Measurements from ENCODE around the gene FHIT.

The FHIT gene

GRCh38 chr3:60980342-60980692 lies 270.9 kb downstream of the FHIT start:
- H3K9ac ChIP-seq (ENCODE audit: insufficient read length, low read depth): no peak overlapping the region
- H3K4me3 ChIP-seq (ENCODE audit: insufficient read length, low read depth): no peak overlapping the region
- no peak for DNase-seq (ENCODE audit: low read depth, low spot score)
- no peaks in the 10 kb centered on the region for H3K9me3 ChIP-seq (ENCODE audit: insufficient read depth, low read length)
- H3K4me1 ChIP-seq (ENCODE audit: insufficient read depth, insufficient read length): no peaks in the 10 kb centered on the region
- no peaks in the 10 kb centered on the region for H3K27me3 ChIP-seq (ENCODE audit: insufficient read depth, insufficient read length)
- H3K36me3 ChIP-seq (ENCODE audit: insufficient read depth, insufficient read length, low read length): no peaks in the 10 kb centered on the region
- TF ChIP-seq SUZ12 (IDR thresholded peaks at IDR 0.05; ENCODE audit: extremely low read depth, insufficient read depth, insufficient read length) (no peak), YY1 (IDR thresholded peaks at IDR 0.05; ENCODE audit: insufficient read depth, insufficient read length) (no peak), ZNF274 (IDR thresholded peaks at IDR 0.05; ENCODE audit: low read depth, low read length) (no peak)

- Histone ChIP-seq H3K9me3 (ENCODE audit: insufficient read depth, low read length) (no peaks in the 10 kb centered on the region), H3K27me3 (ENCODE audit: insufficient read depth, insufficient read length) (no peaks in the 10 kb centered on the region), H3K4me3 (ENCODE audit: insufficient read length, low read depth) (no peak overlapping the region), H3K36me3 (ENCODE audit: insufficient read depth, insufficient read length, low read length) (no peaks in the 10 kb centered on the region), H3K4me1 (ENCODE audit: insufficient read depth, insufficient read length) (no peaks in the 10 kb centered on the region), H3K9ac (ENCODE audit: insufficient read length, low read depth) (no peak overlapping the region)
- TF ChIP-seq SUZ12 (IDR thresholded peaks at IDR 0.05; ENCODE audit: extremely low read depth, insufficient read depth, insufficient read length): no peak
- DNase-seq (ENCODE audit: low read depth, low spot score): no peak
Measured at GRCh38 chr3:60979461-60980341, 271.6 kb downstream of the FHIT start.

GRCh38 chr3:60973321-60973720 lies 277.9 kb downstream of the FHIT start:
- Histone ChIP-seq H3K9me3 (ENCODE audit: insufficient read depth, low read length) (no peaks in the 10 kb centered on the region; the same call in 1 of the 2 replicates), H3K9ac (ENCODE audit: insufficient read length, low read depth) (no peak overlapping the region), H3K36me3 (ENCODE audit: insufficient read depth, insufficient read length, low read length) (no peaks in the 10 kb centered on the region), H3K4me1 (ENCODE audit: insufficient read depth, insufficient read length) (no peaks in the 10 kb centered on the region), H3K27me3 (ENCODE audit: insufficient read depth, insufficient read length) (no peaks in the 10 kb centered on the region), H3K4me3 (ENCODE audit: insufficient read length, low read depth) (no peak overlapping the region)
- no peak for DNase-seq (ENCODE audit: low read depth, low spot score)
- TF ChIP-seq SUZ12 (IDR thresholded peaks at IDR 0.05; ENCODE audit: extremely low read depth, insufficient read depth, insufficient read length): no peak

GRCh38 chr3:60972599-60972998 lies 278.7 kb downstream of the FHIT start:
- TF ChIP-seq SUZ12 (IDR thresholded peaks at IDR 0.05; ENCODE audit: extremely low read depth, insufficient read depth, insufficient read length) (no peak), YY1 (IDR thresholded peaks at IDR 0.05; ENCODE audit: insufficient read depth, insufficient read length) (no peak), ZNF274 (IDR thresholded peaks at IDR 0.05; ENCODE audit: low read depth, low read length) (no peak)
- no peak for DNase-seq (ENCODE audit: low read depth, low spot score)
- Histone ChIP-seq H3K4me1 (ENCODE audit: insufficient read depth, insufficient read length) (no peaks in the 10 kb centered on the region), H3K9ac (ENCODE audit: insufficient read length, low read depth) (no peak overlapping the region), H3K27me3 (ENCODE audit: insufficient read depth, insufficient read length) (no peaks in the 10 kb centered on the region), H3K9me3 (ENCODE audit: insufficient read depth, low read length) (no peaks in the 10 kb centered on the region; the same call in 1 of the 2 replicates), H3K4me3 (ENCODE audit: insufficient read length, low read depth) (no peak overlapping the region), H3K36me3 (ENCODE audit: insufficient read depth, insufficient read length, low read length) (no peaks in the 10 kb centered on the region)

- no peak for TF ChIP-seq SUZ12 (IDR thresholded peaks at IDR 0.05; ENCODE audit: extremely low read depth, insufficient read depth, insufficient read length)
- TF ChIP-seq ZNF274 (IDR thresholded peaks at IDR 0.05; ENCODE audit: low read depth, low read length): no peak
- TF ChIP-seq YY1 (IDR thresholded peaks at IDR 0.05; ENCODE audit: insufficient read depth, insufficient read length): no peak
- no peaks in the 10 kb centered on the region for H3K4me1 ChIP-seq (ENCODE audit: insufficient read depth, insufficient read length)
- no peak for DNase-seq (ENCODE audit: low read depth, low spot score)
- H3K27me3 ChIP-seq (ENCODE audit: insufficient read depth, insufficient read length): no peaks in the 10 kb centered on the region
- no peaks in the 10 kb centered on the region; the same call in none of the 2 replicates for H3K9me3 ChIP-seq (ENCODE audit: insufficient read depth, low read length)
- H3K9ac ChIP-seq (ENCODE audit: insufficient read length, low read depth): no peak overlapping the region
- H3K36me3 ChIP-seq (ENCODE audit: insufficient read depth, insufficient read length, low read length): no peaks in the 10 kb centered on the region
- no peak overlapping the region for H3K4me3 ChIP-seq (ENCODE audit: insufficient read length, low read depth)
Measured at GRCh38 chr3:60970850-60971249, 280.4 kb downstream of the FHIT start.

- no peak for TF ChIP-seq ZNF274 (IDR thresholded peaks at IDR 0.05; ENCODE audit: low read depth, low read length)
- TF ChIP-seq YY1 (IDR thresholded peaks at IDR 0.05; ENCODE audit: insufficient read depth, insufficient read length): no peak
- TF ChIP-seq SUZ12 (IDR thresholded peaks at IDR 0.05; ENCODE audit: extremely low read depth, insufficient read depth, insufficient read length): no peak
Measured at GRCh38 chr3:60967141-60967540, 284.1 kb downstream of the FHIT start.

GRCh38 chr3:60957541-60957940 lies 293.7 kb downstream of the FHIT start:
- H3K4me1 ChIP-seq (ENCODE audit: insufficient read depth, insufficient read length): no peaks in the 10 kb centered on the region
- TF ChIP-seq ZNF274 (IDR thresholded peaks at IDR 0.05; ENCODE audit: low read depth, low read length): no peak
- TF ChIP-seq SUZ12 (IDR thresholded peaks at IDR 0.05; ENCODE audit: extremely low read depth, insufficient read depth, insufficient read length): no peak
- no peak for TF ChIP-seq YY1 (IDR thresholded peaks at IDR 0.05; ENCODE audit: insufficient read depth, insufficient read length)
- no peaks in the 10 kb centered on the region for H3K27me3 ChIP-seq (ENCODE audit: insufficient read depth, insufficient read length)
- DNase-seq (ENCODE audit: low read depth, low spot score): no peak
- H3K9ac ChIP-seq (ENCODE audit: insufficient read length, low read depth): no peak overlapping the region
- H3K36me3 ChIP-seq (ENCODE audit: insufficient read depth, insufficient read length, low read length): no peaks in the 10 kb centered on the region
- no peak overlapping the region for H3K4me3 ChIP-seq (ENCODE audit: insufficient read length, low read depth)
- peaks cover 15% of the 10 kb centered on the region for H3K9me3 ChIP-seq (ENCODE audit: insufficient read depth, low read length)

More at GRCh38 chr3:60967141-60967540, 284.1 kb downstream of the FHIT start:
- no peaks in the 10 kb centered on the region for H3K27me3 ChIP-seq (ENCODE audit: insufficient read depth, insufficient read length)
- H3K4me1 ChIP-seq (ENCODE audit: insufficient read depth, insufficient read length): no peaks in the 10 kb centered on the region
- H3K9me3 ChIP-seq (ENCODE audit: insufficient read depth, low read length): no peaks in the 10 kb centered on the region; the same call in none of the 2 replicates
- no peaks in the 10 kb centered on the region for H3K36me3 ChIP-seq (ENCODE audit: insufficient read depth, insufficient read length, low read length)
- no peak for DNase-seq (ENCODE audit: low read depth, low spot score)
- no peak overlapping the region for H3K4me3 ChIP-seq (ENCODE audit: insufficient read length, low read depth)
- H3K9ac ChIP-seq (ENCODE audit: insufficient read length, low read depth): no peak overlapping the region
